BJ (cell line): Measurements from ENCODE around the gene NKRF. TPM values are rescaled to one million over a fixed set of nuclear protein-coding genes. Genes with fewer than 3 reads are reported as not detected.

Experiments
- CTCF ChIA-PET: fragments of 350-600 bp; formaldehyde crosslinking; extraction: SDS; loops from one replicate; lab custom pipeline; 2021; ENCODE audit warnings: antibody characterized with exemption, inconsistent platforms; lab: Yijun Ruan, JAX
- POLR2A ChIA-PET: fragments of 300-600 bp; sonication (Branson Sonifier 250); formaldehyde crosslinking; extraction: SDS; loops from one replicate; lab custom pipeline; 2021; ENCODE audit warnings: antibody characterized with exemption; lab: Charles Lee
- DNase-seq: peaks from one replicate; pipeline ENCODE4 v3.0.0-alpha.2; 2011; ENCODE audit warnings: low read depth
- H3K27me3 ChIP-seq: 2 replicates; pipeline ENCODE4 v1.6.0; 2011; ENCODE audit warnings: low read length; ENCODE audit not compliant: control insufficient read depth, insufficient read depth
- H3K36me3 ChIP-seq: 2 replicates; pipeline ENCODE4 v1.5.1; 2011; ENCODE audit warnings: low read length; ENCODE audit not compliant: control insufficient read depth, insufficient read depth
- H3K4me3 ChIP-seq: 2 replicates; pipeline ENCODE4 v1.5.1; 2011; ENCODE audit warnings: low read depth, mild to moderate bottlenecking, control low read depth, low read length
- polyA plus RNA-seq: library from polyadenylated mRNA; depleted of rRNA; stranded (reverse); fragments of >200 nt; gene quantifications from 2 replicates; pipeline ENCODE4 v1.2.3, GENCODE V29; 2011
- TF ChIP-seq, protein P1 (sequence below): IDR thresholded peaks from 2 replicates; pipeline ENCODE4 v1.5.1; 2011; ENCODE audit warnings: low read depth, mild to moderate bottlenecking, control low read depth, inconsistent platforms, low read length, moderate library complexity; ENCODE audit not compliant: insufficient read depth

NKRF gene
- polyA plus RNA-seq, 1 experiment, result 2.2 TPM

DNA sequence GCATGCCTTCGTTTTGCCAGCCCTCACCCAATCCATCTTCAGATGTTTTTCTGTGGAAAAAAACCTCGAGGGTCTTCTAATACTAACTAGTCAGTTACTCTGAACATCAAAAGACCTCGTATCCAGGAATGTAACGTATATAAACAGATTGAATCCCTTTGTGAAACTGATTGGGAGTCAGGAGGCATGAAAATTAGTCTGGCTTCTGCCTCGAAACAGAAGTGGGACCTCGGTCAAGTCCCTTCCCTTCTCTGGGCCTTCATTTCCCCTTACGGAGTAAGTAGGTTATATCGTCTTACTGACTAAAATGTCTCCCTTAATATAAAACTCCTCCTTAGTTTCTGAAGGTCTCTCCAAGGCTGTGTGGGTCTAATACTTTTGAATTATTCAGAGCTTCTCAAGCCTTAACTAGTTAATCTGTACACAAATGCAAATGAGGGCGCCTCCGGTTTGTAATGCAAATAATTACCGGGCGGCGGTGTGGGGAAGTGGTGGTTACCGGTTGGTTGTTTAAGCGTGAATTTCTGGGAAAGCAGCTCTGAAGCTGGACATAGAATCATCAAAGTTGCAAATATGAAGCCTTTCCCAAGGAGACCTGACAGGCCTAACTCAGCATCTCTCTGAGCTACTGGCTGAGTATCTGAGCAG lies 11.4 kb upstream of the NKRF start:
- ChIA-PET POLR2A (no interaction called here), CTCF (interaction anchor here (0.5 to 1.8 kb wide), 3 partner anchors 109 to 141 kb away, joined by 3 to 4 read pairs (median 4); partner anchors contain the start of gene SOWAHD)
- no peak overlapping the region for H3K4me3 ChIP-seq
- no peaks in the 10 kb centered on the region for H3K27me3 ChIP-seq
- DNase-seq, result no peak
- TF ChIP-seq, protein P1, sequence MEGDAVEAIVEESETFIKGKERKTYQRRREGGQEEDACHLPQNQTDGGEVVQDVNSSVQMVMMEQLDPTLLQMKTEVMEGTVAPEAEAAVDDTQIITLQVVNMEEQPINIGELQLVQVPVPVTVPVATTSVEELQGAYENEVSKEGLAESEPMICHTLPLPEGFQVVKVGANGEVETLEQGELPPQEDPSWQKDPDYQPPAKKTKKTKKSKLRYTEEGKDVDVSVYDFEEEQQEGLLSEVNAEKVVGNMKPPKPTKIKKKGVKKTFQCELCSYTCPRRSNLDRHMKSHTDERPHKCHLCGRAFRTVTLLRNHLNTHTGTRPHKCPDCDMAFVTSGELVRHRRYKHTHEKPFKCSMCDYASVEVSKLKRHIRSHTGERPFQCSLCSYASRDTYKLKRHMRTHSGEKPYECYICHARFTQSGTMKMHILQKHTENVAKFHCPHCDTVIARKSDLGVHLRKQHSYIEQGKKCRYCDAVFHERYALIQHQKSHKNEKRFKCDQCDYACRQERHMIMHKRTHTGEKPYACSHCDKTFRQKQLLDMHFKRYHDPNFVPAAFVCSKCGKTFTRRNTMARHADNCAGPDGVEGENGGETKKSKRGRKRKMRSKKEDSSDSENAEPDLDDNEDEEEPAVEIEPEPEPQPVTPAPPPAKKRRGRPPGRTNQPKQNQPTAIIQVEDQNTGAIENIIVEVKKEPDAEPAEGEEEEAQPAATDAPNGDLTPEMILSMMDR, result no peak
- no peaks in the 10 kb centered on the region for H3K36me3 ChIP-seq

- Histone ChIP-seq H3K36me3 (no peaks in the 10 kb centered on the region), H3K27me3 (no peaks in the 10 kb centered on the region), H3K4me3 (no peak overlapping the region)
- TF ChIP-seq, protein P1, result no peak
- ChIA-PET POLR2A (no interaction called here), CTCF (no interaction called here)
- no peak for DNase-seq
These were observed 8.6 kb upstream of the NKRF start for GRCh38 chrX:119614776-119615175.

DNA sequence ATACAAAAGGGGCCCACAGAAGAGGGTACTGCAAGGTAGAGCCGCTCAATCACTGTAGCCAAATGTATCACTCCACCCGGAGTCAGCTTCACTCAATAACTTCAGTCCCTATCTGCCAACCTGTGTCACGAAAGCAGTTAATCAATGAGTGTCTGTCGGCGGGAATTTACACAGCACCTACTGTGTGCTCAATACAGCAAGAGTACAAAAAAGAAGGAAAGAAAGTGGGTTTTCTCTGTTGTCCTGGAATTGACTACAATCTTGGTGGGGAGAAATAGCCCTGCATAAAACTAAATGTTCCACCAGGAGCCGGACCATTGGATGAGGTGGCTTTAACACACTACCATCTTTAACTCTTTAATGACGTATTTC lies 780 bp upstream of the NKRF start:
- CTCF ChIA-PET, result interaction anchor here (1.5 kb wide), 1 partner anchor 123 kb away, joined by 4 read pairs; no protein-coding TSS in a partner anchor
- no peak for DNase-seq
- no peaks in the 10 kb centered on the region for H3K36me3 ChIP-seq
- H3K4me3 ChIP-seq, result peak overlapping the region; percentile 75
- POLR2A ChIA-PET, result interaction anchor here (0.5 kb wide), 1 partner anchor 32 kb away, joined by 3 read pairs; no protein-coding TSS in a partner anchor
- TF ChIP-seq, protein P1, result no peak
- H3K27me3 ChIP-seq, result no peaks in the 10 kb centered on the region

DNA sequence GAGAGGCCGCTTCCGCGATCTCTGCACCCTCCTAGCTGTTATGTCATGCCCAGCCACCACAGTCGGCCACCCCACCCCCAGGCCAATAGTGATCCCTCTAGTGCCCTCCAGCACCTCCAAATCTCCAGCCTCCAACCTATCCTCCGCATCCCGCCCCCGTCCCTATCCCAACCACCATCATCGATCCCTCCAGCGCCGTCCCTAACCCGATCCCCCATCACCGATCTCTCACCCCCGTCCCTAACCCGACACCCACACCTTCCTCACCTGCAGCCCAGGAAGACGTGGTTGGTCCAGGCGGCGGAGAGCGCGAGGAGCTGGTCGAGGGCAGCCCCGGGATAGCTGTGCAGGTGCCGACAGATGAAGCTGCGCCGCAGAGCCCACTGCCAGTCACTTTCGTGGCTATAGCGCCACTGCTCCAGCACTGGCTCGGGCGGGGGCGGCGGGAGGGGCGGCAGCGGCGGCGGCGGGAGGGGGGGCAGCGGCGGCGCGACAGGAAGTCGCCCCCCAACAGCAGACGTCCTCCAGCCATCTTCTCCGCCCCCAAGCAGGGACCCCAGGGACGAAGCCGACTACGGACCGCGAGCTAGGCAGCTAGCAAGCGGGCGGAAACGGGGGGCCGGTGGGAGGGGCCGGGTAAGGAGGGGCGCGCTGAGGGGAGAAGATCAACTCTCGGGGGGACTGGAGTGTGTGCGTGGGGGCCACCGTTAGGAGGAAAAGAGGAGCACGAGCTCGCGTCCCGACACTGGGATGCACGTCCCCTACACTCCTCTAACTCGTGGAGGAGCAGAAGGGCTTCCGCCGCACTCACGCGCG lies 552 bp downstream of the NKRF start:
- CTCF ChIA-PET, result interaction anchor here (0.5 to 1.5 kb wide), 5 partner anchors 13 to 179 kb away, joined by 3 to 4 read pairs (median 3); no protein-coding TSS in a partner anchor
- TF ChIP-seq, protein P1, result no peak
- Histone ChIP-seq H3K27me3 (no peaks in the 10 kb centered on the region), H3K4me3 (peak overlapping the region; percentile 75), H3K36me3 (no peaks in the 10 kb centered on the region)
- no peak for DNase-seq
- POLR2A ChIA-PET, result interaction anchor here (1.4 kb wide), 1 partner anchor 186 kb away, joined by 3 read pairs; the partner anchor contains the start of gene RPL39
